Esophagus squamous epithelium (tissue), 5 donors: Measurements from ENCODE around the gene EXOC3L2. TPM values are rescaled to one million over a fixed set of nuclear protein-coding genes. Genes with fewer than 3 reads are reported as not detected.
A peak's percentile ranks its signal among the peaks of the same experiment; 100 is the strongest.

Source experiments
- DNase-seq: peaks from one replicate; lab custom pipeline; 2025; lab: John Stamatoyannopoulos, UW
- H3K27ac ChIP-seq, 4 donors: fragments of 200-600 bp; sonication (generic); one replicate each; pipeline ENCODE4 v1.5.1; 2016 to 2019; ENCODE audit warnings: mild to moderate bottlenecking in 1 of 4
- H3K27me3 ChIP-seq, 4 donors: fragments of 200-600 bp; sonication (generic); 1 replicate in 3 of 4; 2 replicates in 1 of 4; pipeline versions ENCODE4 v1.5.1 to v1.6.0; 2017 to 2021; ENCODE audit warnings: antibody characterized with exemption in 1 of 4
- H3K36me3 ChIP-seq, 3 donors: fragments of 200-600 bp; sonication (generic); one replicate each; pipeline ENCODE4 v1.5.1; 2016 to 2019
- H3K4me1 ChIP-seq, 3 donors: fragments of 200-600 bp; sonication (generic); one replicate each; pipeline ENCODE4 v1.5.1; 2017 to 2019
- H3K4me3 ChIP-seq, 4 donors: fragments of 200-600 bp; sonication (generic); 1 replicate in 3 of 4; 2 replicates in 1 of 4; pipeline ENCODE4 v1.5.1; 2016 to 2019; ENCODE audit warnings: mild to moderate bottlenecking in 2 of 4, moderate library complexity in 1 of 4
- H3K9me3 ChIP-seq, 3 donors: fragments of 200-600 bp; sonication (generic); one replicate each; pipeline ENCODE4 v1.5.1; 2016 to 2019
- POLR2A ChIP-seq, 4 donors: fragments of 450-650 bp; IDR thresholded peaks; one replicate each; pipeline ENCODE4 v1.6.1; 2017; ENCODE audit warnings: antibody characterized with exemption in 4 of 4, mild to moderate bottlenecking in 4 of 4, moderate library complexity in 3 of 4
- WGBS, 2 donors: methylation state at CpG; one replicate each; pipeline ENCODE4 v1.1.5; 2018; 5-methylcytosine and 5-hydroxymethylcytosine counted together
- intact Hi-C: fragments of 100-400 bp; cut with DNase I; formaldehyde crosslinking; loops from one replicate; pipeline ENCODE4 v1.15.0; 2022
- total RNA-seq, 4 donors: library from RNA; depleted of rRNA; stranded (reverse); fragments of >200 nt; gene quantifications; one replicate each; pipeline ENCODE4 v1.1.0, GENCODE V29; 2016
- TF ChIP-seq, protein P1 (sequence below), 6 experiments: fragments of 450-650 bp in 4 of 6; fragments of 200-600 bp in 2 of 6; sonication (generic) in 2 of 6; IDR thresholded peaks; one replicate each; pipeline ENCODE4 v1.5.1; 2016 to 2019; ENCODE audit warnings: antibody characterized with exemption in 6 of 6, mild to moderate bottlenecking in 4 of 6, moderate library complexity in 4 of 6
- donor health status: DM: yes; HTN: yes; CAD: no.

EXOC3L2 gene
- total RNA-seq, 4 donors from 2014 or later: 0.29 to 1.5 (median 0.80) TPM

DNA sequence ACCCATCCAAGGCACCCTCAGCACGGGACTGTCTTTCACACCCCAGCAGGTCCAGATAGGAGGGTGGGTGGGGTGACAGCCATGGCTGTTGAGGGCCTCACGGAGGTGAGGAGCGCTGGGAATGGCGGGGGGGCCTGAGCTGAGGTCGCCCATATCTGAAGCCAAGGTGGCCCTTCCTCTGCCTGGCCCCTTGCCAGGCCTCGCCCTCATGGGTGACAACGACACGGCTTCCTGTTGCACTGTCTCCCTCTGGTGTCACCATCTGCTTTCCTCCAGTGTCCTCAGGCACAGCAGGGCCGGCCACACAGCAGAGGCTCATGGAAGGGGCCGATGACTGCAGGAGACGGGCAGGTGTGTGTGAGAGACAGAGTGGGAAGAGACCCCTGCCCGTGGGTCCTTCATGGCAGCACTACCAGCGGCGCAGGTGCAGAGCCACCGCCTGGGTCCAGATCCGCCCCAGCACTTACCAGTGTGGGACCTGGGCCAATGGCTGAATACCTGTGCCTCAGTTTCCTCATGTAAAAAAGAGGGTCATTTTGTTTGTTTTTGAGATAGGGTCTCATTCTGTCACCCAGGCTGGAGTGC is 76.3 kb downstream of the EXOC3L2 start:
- WGBS, 2 donors: 74 to 98% methylated on average over 6 to 7 of the region's 16 CpGs
- no peak for DNase-seq
- Histone ChIP-seq H3K27me3 (peaks cover 0 to under 1% (median 0%) of the 10 kb centered on the region in 4 donors), H3K4me1 (peaks cover 18 to 65% (median 33%) of the 10 kb centered on the region in 3 donors), H3K36me3 (no peaks in the 10 kb centered on the region), H3K27ac (no peak overlapping the region), H3K9me3 (no peaks in the 10 kb centered on the region), H3K4me3 (no peak overlapping the region)
- intact Hi-C loops: no loop called here
- TF ChIP-seq POLR2A (IDR thresholded peaks at IDR 0.05): no peak
- TF ChIP-seq, protein P1, sequence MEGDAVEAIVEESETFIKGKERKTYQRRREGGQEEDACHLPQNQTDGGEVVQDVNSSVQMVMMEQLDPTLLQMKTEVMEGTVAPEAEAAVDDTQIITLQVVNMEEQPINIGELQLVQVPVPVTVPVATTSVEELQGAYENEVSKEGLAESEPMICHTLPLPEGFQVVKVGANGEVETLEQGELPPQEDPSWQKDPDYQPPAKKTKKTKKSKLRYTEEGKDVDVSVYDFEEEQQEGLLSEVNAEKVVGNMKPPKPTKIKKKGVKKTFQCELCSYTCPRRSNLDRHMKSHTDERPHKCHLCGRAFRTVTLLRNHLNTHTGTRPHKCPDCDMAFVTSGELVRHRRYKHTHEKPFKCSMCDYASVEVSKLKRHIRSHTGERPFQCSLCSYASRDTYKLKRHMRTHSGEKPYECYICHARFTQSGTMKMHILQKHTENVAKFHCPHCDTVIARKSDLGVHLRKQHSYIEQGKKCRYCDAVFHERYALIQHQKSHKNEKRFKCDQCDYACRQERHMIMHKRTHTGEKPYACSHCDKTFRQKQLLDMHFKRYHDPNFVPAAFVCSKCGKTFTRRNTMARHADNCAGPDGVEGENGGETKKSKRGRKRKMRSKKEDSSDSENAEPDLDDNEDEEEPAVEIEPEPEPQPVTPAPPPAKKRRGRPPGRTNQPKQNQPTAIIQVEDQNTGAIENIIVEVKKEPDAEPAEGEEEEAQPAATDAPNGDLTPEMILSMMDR (IDR thresholded peaks at IDR 0.05): no peak

DNA sequence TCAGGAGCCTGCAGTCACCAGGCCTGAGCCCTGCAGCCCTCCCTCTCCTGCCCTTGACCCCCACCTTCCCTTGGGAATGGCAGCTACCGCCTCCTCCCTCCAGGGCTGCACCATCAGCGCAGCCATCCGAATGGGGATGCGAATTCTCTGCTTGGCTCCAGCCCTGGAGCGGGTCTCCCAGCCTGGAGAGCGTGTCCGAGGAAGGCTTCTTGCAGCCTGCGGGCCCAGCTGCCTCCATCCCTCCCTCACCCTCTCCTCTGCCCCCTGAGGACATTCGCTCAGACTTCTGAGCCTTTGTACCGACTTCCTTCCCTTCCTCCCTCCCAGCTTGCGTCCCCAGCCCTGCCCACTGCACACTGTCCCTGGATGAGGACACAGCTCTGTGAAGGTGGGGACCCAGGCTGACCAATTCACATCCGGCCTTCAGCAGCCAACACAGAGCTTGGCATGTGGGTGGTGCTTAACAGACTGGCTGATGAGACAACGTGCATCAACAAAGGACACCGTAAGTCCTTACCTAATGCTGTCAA is 78.4 kb downstream of the EXOC3L2 start:
- H3K4me3 ChIP-seq: no peak overlapping the region
- H3K27me3 ChIP-seq: peaks cover 0 to 13% (median 0%) of the 10 kb centered on the region in 4 donors
- DNase-seq: no peak
- H3K4me1 ChIP-seq: peaks cover 34 to 77% (median 48%) of the 10 kb centered on the region in 3 donors
- intact Hi-C loops: no loop called here
- peak overlapping the region in 2 of 4 donors; percentile 16 to 29 for H3K27ac ChIP-seq
- TF ChIP-seq, protein P1 (IDR thresholded peaks at IDR 0.05): no peak
- no peak for TF ChIP-seq POLR2A (IDR thresholded peaks at IDR 0.05)
- H3K36me3 ChIP-seq: no peaks in the 10 kb centered on the region
- 55 to 61% methylated on average over 13 to 14 of the region's 14 CpGs for WGBS, 2 donors
- no peaks in the 10 kb centered on the region for H3K9me3 ChIP-seq

DNA sequence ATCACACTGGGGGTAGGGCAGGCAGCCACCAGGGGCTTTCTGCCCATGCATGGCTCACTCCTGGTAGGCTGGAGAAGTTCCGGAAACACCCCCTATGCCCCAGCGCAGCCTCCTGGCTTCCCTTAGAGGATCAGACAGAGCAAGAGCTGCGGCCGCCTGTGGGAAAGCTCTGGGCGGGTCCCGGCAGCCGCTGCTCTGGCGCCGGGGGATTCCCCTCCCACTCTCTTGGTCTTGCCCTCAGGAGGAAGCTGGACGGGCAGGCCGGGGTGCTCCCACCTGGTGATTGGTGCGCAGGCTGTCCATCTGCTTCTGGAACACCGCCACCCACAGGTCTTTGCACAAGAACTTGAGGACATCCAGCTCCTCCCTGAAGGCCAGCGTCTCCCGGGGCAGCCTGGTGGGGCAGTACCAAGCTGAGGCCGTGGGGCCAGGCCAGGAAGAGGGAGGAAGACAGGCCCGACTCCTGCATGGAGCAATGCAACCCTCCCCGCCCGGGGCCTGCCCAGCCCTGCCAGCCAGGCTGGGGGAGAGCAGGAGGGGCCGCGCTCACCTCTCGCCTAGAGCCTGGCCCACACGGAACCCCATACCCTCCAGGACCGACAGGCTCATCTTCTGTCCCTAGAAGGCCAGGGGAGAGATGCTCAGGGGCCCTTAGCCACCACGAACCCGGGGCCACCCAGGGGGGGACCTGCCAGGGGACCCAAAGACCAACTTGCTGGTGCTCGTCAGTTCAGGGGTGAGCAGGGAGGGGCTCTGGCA is 80.5 kb downstream of the EXOC3L2 start:
- H3K4me3 ChIP-seq: no peak overlapping the region
- H3K27ac ChIP-seq: peak overlapping the region in 2 of 4 donors; percentile 34 to 36
- TF ChIP-seq, protein P1 (IDR thresholded peaks at IDR 0.05): no peak
- TF ChIP-seq POLR2A (IDR thresholded peaks at IDR 0.05): no peak
- DNase-seq: no peak
- intact Hi-C loops: no loop called here
- H3K36me3 ChIP-seq: no peaks in the 10 kb centered on the region
- no peaks in the 10 kb centered on the region for H3K9me3 ChIP-seq
- peaks cover 44 to 78% (median 48%) of the 10 kb centered on the region in 3 donors for H3K4me1 ChIP-seq
- no CpG with 5 or more reads among the region's 27 CpGs for WGBS, 2 donors
- peaks cover 0 to 34% (median 0%) of the 10 kb centered on the region in 4 donors for H3K27me3 ChIP-seq

GRCh38 chr19:45163751-45164460 is 81.3 kb downstream of the EXOC3L2 start:
- WGBS, 2 donors: 21 to 41% methylated on average over 5 to 7 of the region's 15 CpGs
- peaks cover 44 to 76% (median 48%) of the 10 kb centered on the region in 3 donors for H3K4me1 ChIP-seq
- peaks cover 0 to 42% (median 0%) of the 10 kb centered on the region in 4 donors for H3K27me3 ChIP-seq
- no peak for DNase-seq
- H3K27ac ChIP-seq: peak overlapping the region in 2 of 4 donors; percentile 34 to 36
- intact Hi-C loops: no loop called here
- H3K36me3 ChIP-seq: no peaks in the 10 kb centered on the region
- TF ChIP-seq POLR2A (IDR thresholded peaks at IDR 0.05): no peak
- TF ChIP-seq, protein P1 (IDR thresholded peaks at IDR 0.05): no peak
- no peak overlapping the region for H3K4me3 ChIP-seq
- H3K9me3 ChIP-seq: no peaks in the 10 kb centered on the region
